ENCODE results near the gene PPIF. TPM values are rescaled to one million over a fixed set of nuclear protein-coding genes. Genes with fewer than 3 reads are reported as not detected.
A peak's percentile ranks its signal among the peaks of the same experiment; 100 is the strongest.

The PPIF gene
- total and polyA plus RNA-seq, 2 experiments from 2014 or later = 24.6 to 45.5 TPM

- Histone ChIP-seq H3F3A (ENCODE audit: insufficient read depth) (peaks cover 33% of the 10 kb centered on the region), H3K9me2 (ENCODE audit: insufficient read depth) (no peaks in the 10 kb centered on the region), H3K79me2 (ENCODE audit: insufficient read depth) (peaks cover 38% of the 10 kb centered on the region), H3K27me3 (replicated peaks; ENCODE audit: insufficient read depth) (no peaks in the 10 kb centered on the region), H3K4me3 (no peak overlapping the region), H3K4me2 (ENCODE audit: unreplicated experiment) (no peak overlapping the region), H2AFZ (no peak overlapping the region), H3K4me1 (ENCODE audit: insufficient read depth) (peaks cover 52% of the 10 kb centered on the region), H3K9me3 (ENCODE audit: low read depth) (no peaks in the 10 kb centered on the region), H3K9ac (no peak overlapping the region), H3K27ac (peak overlapping the region; percentile 99), H4K20me1 (ENCODE audit: insufficient read depth) (no peaks in the 10 kb centered on the region), H3K36me3 (ENCODE audit: low read depth) (no peaks in the 10 kb centered on the region; the same call in 1 of the 2 replicates)
- whole genome bisulfite sequencing, 2 experiments (ENCODE audit: low coverage in 1 of 2, low lambda C conversion rate in 2 of 2, missing lambda C conversion rate in 2 of 2) = 73 to 78% methylated on average over 5 of the region's 5 CpGs
- in situ Hi-C loops (cut with MboI) = no loop called here
- DNase-seq = no peak
- TF ChIP-seq EZH2phosphoT487 (IDR thresholded peaks at IDR 0.05; ENCODE audit: insufficient read depth, low read depth) (no peak), EZH2 (IDR thresholded peaks at IDR 0.05; ENCODE audit: insufficient read depth, poor library complexity, severe bottlenecking) (no peak)
These were observed 49.3 kb downstream of the PPIF start for GRCh38 chr10:79396520-79396919.

DNA sequence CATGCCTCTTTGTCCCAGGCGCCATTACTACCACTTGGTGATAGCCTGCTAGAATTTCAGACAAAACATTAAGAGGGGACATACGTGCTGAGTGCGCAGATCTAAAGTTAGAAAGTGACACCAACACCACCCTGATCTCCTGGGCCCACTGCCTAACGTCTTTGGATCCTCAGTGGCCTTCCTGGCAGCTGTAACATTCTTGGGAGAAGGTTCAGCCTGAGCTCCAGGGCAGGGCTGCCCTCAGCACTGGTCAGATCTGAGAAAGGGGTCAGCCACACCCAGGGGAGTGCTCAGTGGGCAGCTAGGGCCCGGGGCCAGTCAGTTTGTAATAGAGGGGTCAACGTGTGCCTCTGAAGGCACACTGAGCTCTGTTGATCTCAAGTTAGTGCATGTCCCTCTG lies 49.8 kb downstream of the PPIF start:
- Histone ChIP-seq H3K36me3 (ENCODE audit: low read depth) (no peaks in the 10 kb centered on the region; the same call in 1 of the 2 replicates), H3K9me2 (ENCODE audit: insufficient read depth) (no peaks in the 10 kb centered on the region), H2AFZ (no peak overlapping the region), H3K27ac (peak overlapping the region; percentile 99), H3F3A (ENCODE audit: insufficient read depth) (peaks cover 36% of the 10 kb centered on the region), H3K4me1 (ENCODE audit: insufficient read depth) (peaks cover 52% of the 10 kb centered on the region), H4K20me1 (ENCODE audit: insufficient read depth) (no peaks in the 10 kb centered on the region), H3K9me3 (ENCODE audit: low read depth) (no peaks in the 10 kb centered on the region), H3K4me2 (ENCODE audit: unreplicated experiment) (no peak overlapping the region), H3K79me2 (ENCODE audit: insufficient read depth) (peaks cover 41% of the 10 kb centered on the region), H3K27me3 (replicated peaks; ENCODE audit: insufficient read depth) (no peaks in the 10 kb centered on the region), H3K4me3 (no peak overlapping the region), H3K9ac (peak overlapping the region; percentile 90)
- in situ Hi-C loops (cut with MboI) = no loop called here
- WGBS, 2 experiments (ENCODE audit: low coverage in 1 of 2, low lambda C conversion rate in 2 of 2, missing lambda C conversion rate in 2 of 2) = 67 to 68% methylated on average over 6 of the region's 6 CpGs
- TF ChIP-seq EZH2phosphoT487 (IDR thresholded peaks at IDR 0.05; ENCODE audit: insufficient read depth, low read depth) (no peak), EZH2 (IDR thresholded peaks at IDR 0.05; ENCODE audit: insufficient read depth, poor library complexity, severe bottlenecking) (no peak)
- DNase-seq = no peak

DNA sequence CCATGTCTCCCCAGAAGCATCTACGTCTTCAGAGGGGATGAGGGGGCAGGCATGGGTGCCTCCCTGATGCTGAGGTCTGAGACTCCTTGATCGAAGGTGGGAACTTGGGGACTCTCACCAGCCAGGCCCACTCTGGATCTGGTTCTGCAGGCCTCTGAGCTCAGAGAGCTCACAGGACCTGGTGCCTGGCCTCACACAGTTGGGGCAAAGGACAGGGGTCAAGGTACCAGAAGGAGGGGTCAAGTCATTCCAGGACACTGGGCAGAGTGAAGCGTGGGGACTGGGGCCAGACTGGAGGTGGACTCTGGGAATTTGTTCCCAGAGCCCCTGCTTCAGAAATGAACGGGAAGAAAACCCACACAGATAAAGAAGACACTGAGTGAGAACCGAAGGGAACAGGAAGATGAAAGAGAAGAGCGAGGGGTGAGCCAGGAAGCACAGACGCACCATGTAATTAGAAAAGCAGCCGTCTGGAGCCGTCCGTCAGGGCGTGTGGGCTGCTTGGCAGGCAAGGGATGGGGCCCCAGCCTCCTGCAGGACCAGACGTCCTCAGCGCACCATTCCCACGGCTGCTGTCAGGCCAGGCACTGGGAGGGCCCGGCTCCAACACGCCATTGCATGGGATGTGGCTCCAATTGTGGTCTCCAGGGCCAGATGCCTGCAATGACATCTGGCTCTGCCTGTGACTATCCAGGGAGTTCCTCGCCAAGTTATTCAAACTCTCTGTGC lies 50.5 kb downstream of the PPIF start:
- H3K79me2 ChIP-seq (ENCODE audit: insufficient read depth) = peaks cover 48% of the 10 kb centered on the region
- peak overlapping the region; percentile 79 for H3K4me2 ChIP-seq (ENCODE audit: unreplicated experiment)
- H3K9me2 ChIP-seq (ENCODE audit: insufficient read depth) = no peaks in the 10 kb centered on the region
- H2AFZ ChIP-seq = no peak overlapping the region
- WGBS, 2 experiments (ENCODE audit: low coverage in 1 of 2, low lambda C conversion rate in 2 of 2, missing lambda C conversion rate in 2 of 2) = 19 to 21% methylated on average over 17 of the region's 17 CpGs
- TF ChIP-seq EZH2phosphoT487 (IDR thresholded peaks at IDR 0.05; ENCODE audit: insufficient read depth, low read depth) (no peak), EZH2 (IDR thresholded peaks at IDR 0.05; ENCODE audit: insufficient read depth, poor library complexity, severe bottlenecking) (no peak)
- peak overlapping the region; percentile 99 for H3K27ac ChIP-seq
- no peak overlapping the region for H3K4me3 ChIP-seq
- H3F3A ChIP-seq (ENCODE audit: insufficient read depth) = peaks cover 41% of the 10 kb centered on the region
- no peaks in the 10 kb centered on the region; the same call in 1 of the 2 replicates for H3K36me3 ChIP-seq (ENCODE audit: low read depth)
- no peaks in the 10 kb centered on the region for H3K9me3 ChIP-seq (ENCODE audit: low read depth)
- H3K27me3 ChIP-seq (replicated peaks; ENCODE audit: insufficient read depth) = no peaks in the 10 kb centered on the region
- peak overlapping the region; percentile 90 for H3K9ac ChIP-seq
- H4K20me1 ChIP-seq (ENCODE audit: insufficient read depth) = no peaks in the 10 kb centered on the region
- peak; percentile 90 for DNase-seq
- in situ Hi-C loops (cut with MboI) = no loop called here
- H3K4me1 ChIP-seq (ENCODE audit: insufficient read depth) = peaks cover 59% of the 10 kb centered on the region

GRCh38 chr10:79398642-79399041 lies 51.4 kb downstream of the PPIF start:
- Histone ChIP-seq H3K4me3 (peak overlapping the region; percentile 53), H3K9me2 (ENCODE audit: insufficient read depth) (no peaks in the 10 kb centered on the region), H4K20me1 (ENCODE audit: insufficient read depth) (no peaks in the 10 kb centered on the region), H3K27me3 (replicated peaks; ENCODE audit: insufficient read depth) (no peaks in the 10 kb centered on the region), H3K36me3 (ENCODE audit: low read depth) (no peaks in the 10 kb centered on the region; the same call in 1 of the 2 replicates), H2AFZ (no peak overlapping the region), H3K27ac (peak overlapping the region; percentile 99), H3K79me2 (ENCODE audit: insufficient read depth) (peaks cover 54% of the 10 kb centered on the region), H3K9me3 (ENCODE audit: low read depth) (no peaks in the 10 kb centered on the region), H3F3A (ENCODE audit: insufficient read depth) (peaks cover 41% of the 10 kb centered on the region), H3K4me2 (ENCODE audit: unreplicated experiment) (peak overlapping the region; percentile 79), H3K9ac (peak overlapping the region; percentile 90), H3K4me1 (ENCODE audit: insufficient read depth) (peaks cover 68% of the 10 kb centered on the region)
- in situ Hi-C loops (cut with MboI) = no loop called here
- no peak for DNase-seq
- TF ChIP-seq EZH2phosphoT487 (IDR thresholded peaks at IDR 0.05; ENCODE audit: insufficient read depth, low read depth) (no peak), EZH2 (IDR thresholded peaks at IDR 0.05; ENCODE audit: insufficient read depth, poor library complexity, severe bottlenecking) (no peak)
- 38 to 52% methylated on average over 4 of the region's 4 CpGs for WGBS, 2 experiments (ENCODE audit: low coverage in 1 of 2, low lambda C conversion rate in 2 of 2, missing lambda C conversion rate in 2 of 2)

Data from GM23248 (cell line).